MV-4-11 (cell line): ENCODE data around the gene OR2T4.

ENCODE experiments used
- DNase-seq: peaks from one replicate; lab custom pipeline; 2025; lab: John Stamatoyannopoulos, UW

Gene OR2T4, protein sequence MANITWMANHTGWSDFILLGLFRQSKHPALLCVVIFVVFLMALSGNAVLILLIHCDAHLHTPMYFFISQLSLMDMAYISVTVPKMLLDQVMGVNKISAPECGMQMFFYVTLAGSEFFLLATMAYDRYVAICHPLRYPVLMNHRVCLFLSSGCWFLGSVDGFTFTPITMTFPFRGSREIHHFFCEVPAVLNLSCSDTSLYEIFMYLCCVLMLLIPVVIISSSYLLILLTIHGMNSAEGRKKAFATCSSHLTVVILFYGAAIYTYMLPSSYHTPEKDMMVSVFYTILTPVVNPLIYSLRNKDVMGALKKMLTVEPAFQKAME

DNA sequence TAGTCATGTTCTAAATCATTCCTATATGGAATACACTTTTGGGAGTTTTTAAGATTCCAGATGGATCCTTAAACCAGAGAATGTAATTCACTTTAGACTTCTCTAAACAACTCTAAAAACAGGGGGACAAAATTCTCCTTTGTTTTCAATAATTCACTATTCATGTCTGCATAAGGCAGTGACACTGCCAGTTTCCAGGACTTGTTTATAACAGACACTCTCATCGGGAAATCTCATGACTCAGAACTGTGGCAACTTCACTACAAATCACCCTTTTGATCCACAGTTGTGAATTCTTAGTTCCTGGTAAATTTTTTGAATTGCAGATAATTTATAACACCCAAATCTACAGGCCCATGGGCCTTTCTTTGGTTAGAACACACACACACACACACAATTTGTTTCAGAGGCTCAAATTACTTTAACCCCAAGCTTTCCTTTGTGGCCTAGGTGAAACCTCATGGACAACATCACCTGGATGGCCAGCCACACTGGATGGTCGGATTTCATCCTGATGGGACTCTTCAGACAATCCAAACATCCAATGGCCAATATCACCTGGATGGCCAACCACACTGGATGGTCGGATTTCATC lies at the start of gene OR2T4:
Gene OR2T4 (plus strand): TSS at position 545 of the 595 bp plus-strand sequence. CDS start 0 bp downstream, at position 545.
- no peak for DNase-seq

DNA sequence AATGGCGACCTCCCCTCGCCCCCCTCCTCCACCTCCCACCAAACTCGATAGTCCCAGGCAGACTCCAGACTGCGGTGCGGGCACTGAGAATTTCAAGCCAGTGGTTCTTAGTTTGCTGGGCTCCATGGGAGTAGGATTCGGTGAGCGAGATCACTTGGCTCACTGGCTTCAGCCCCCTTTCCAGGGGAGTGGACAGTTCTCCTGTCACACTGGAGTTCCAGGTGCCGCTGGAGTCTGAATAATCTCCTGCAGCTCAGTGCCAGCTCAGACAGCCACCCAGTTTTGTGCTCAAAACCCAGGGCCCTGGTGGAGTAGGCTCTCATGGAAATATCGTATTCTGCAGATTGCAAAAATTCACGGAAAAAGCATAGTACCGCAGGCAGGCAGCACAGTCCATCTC lies 44.7 kb upstream of the OR2T4 start:
- DNase-seq, result no peak

DNA sequence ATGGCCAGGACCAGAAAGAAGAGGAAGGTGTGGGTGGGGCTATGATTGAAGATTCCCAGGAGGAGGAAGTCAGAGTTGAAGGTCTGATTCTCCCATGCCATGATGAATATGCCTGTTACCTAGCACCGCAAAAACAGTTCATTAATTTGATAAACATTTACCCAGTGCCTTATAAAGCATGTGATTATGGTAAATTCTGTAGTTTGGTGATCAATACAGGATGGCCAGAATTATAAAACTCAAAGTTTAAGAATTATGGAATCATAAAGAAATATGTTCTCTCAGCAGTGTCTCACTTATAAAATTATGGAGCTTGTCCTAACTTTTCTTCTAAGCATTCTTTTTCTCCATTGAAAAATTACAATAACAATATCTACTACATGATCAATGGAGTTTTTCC lies 37.0 kb upstream of the OR2T4 start, which contains the start of gene OR2M7:
Gene OR2M7 (minus strand): TSS at position 101 of the 400 bp plus-strand sequence. CDS start 0 bp downstream, at position 101.
- no peak for DNase-seq

DNA sequence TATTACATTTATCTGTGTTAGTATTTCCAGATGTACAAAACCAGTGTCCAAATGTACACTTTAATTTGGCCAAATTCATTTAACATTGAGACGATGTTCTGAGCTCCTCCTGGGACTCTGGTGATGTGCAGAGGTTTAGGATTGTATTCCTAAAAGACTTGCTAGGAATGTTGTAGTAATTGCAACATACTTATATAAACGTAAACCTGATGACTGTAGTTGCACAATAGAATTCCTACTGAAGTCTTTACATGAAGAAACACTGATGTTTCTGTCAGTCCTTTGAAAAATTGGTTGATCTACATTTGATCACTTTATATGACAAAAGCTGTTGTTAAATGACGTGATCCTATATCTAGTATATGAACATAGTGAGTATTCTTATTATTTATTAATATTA lies 18.0 kb upstream of the OR2T4 start:
- no peak for DNase-seq

DNA sequence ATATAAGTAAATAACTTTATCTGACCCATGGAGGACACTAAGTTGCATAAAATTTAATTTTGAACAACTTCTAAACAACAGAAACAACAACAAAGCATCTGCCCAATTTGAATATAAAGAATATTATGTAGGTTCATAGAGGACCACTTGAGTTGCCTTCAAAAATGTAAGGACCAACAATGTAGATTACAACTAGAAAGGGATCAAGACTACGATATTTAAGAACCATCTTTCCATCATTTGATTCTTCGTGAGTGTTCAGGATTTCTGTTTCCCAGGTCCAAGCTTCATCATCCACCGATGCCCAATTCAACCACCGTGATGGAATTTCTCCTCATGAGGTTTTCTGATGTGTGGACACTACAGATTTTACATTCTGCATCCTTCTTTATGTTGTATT lies 13.0 kb upstream of the OR2T4 start, which contains the start of gene OR14C36:
Gene OR14C36 (plus strand): TSS at position 301 of the 400 bp plus-strand sequence. CDS start 0 bp downstream, at position 301.
- DNase-seq, result no peak

DNA sequence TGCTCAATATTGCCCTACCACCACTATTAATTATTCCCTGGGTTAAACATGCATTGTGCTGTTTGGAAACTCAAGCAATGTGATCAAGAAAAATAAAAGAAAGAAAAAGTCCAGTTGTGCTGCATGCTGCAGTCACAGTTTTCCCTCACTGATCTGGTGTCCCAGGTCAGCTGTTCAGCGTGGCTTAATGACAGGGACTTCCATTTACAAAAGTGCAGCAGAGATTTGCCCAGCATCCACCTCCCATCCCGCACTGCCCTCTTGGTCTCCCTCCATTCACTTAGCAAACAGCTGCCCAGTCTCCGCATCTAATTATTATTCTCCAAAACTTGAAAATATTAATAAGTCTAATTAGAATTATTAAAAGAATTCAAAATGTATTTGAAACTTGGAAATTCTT lies 2.0 kb upstream of the OR2T4 start:
- no peak for DNase-seq

DNA sequence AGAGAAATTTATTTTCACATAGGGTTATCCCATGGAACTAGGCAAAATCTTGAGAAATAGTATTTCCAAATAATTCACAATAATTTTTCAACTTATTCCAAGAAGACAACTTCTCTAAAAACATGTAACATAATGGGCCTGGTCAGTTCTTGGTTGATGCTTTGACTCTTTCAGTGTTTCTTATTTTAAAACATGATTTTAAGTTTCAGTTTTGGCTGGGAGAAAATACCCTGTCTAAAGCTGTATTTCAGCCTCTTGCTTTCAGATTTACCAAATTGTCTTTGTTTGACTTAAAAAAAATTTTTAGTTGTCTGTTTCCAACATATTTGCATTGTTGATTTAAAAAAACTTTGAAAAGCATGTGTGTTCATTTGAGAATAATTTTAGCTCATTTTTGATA lies 5.1 kb downstream of the OR2T4 start:
- DNase-seq, result no peak

DNA sequence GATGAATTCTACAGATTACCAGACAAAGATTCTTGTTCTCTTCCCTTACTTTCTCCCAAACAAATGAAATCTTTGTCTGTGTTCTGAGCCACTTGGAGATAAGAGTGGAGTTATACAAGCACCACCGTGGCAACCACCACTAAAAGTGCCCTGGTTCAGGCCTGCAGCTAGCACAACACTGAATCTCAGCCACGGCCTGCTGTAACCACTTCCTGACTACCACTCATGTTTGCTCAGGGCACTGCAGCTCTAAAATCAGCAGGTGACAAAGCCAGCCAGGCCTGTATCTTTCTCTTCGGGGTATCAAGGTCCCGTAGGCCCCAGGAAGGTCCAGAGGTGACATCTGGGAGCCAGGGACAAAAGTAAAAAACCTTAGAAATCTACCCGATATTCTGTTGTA lies 10.9 kb downstream of the OR2T4 start:
- DNase-seq, result no peak

DNA sequence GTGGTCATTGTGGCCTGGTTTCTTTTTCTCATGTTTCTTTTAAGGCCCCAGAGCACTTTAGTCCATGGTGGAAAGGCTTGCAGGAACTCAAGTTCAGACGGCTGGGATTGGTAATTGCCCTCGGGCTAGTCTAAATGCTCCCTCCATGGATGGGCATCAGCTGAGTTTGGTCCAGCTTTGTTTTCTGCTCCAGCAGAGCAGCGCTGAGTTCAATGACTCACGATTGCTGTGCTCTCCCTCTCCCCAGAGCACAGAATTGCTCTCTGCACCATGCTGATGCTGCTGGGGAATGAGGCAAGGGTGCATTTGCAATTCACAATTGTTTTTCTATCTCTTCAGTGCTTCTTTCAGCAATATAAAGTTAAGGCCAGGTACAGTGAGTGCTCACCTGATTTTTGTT lies 12.3 kb downstream of the OR2T4 start:
- no peak for DNase-seq

DNA sequence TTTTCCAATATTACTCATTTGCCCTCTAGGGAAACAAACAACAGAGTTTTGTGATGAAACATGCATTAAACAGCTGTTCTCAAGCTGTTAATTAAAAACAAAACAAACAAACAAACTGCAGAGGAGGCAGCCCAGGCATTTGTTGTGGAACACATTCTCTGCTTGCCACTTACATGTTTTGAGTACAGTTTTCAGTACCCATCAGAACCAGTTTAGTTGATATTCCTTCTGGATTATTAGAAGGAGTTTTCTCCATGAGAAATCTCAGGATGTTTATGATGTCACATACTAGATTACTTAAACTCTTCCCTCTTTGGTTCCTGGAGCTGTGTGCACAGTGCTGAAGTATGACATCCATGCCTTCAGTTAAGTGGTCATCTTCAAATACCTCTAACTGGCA lies 14.0 kb downstream of the OR2T4 start, which contains the start of gene OR2T6:
Gene OR2T6 (plus strand): TSS at position 301 of the 400 bp plus-strand sequence. CDS start 11,863 bp downstream, outside the sequence.
- DNase-seq, result no peak

DNA sequence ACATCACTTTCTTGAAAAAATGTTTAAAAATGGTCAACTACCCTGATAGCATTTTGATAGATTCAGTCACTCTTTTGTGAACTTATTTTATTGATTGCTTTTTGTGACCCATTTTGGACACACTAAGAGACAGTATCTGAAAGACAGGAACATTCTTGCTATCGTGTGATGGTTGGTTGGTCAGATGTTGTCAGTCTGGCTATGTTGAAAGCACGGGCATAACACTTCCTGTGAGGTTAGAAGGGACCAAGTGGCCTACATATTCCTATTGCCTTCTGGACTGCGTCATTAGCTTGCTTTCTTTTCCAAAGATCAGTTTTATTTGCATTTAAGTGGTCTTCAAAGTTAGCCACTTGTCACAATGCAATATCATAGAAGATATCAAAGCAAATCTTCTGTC lies 15.5 kb downstream of the OR2T4 start:
- DNase-seq, result no peak

DNA sequence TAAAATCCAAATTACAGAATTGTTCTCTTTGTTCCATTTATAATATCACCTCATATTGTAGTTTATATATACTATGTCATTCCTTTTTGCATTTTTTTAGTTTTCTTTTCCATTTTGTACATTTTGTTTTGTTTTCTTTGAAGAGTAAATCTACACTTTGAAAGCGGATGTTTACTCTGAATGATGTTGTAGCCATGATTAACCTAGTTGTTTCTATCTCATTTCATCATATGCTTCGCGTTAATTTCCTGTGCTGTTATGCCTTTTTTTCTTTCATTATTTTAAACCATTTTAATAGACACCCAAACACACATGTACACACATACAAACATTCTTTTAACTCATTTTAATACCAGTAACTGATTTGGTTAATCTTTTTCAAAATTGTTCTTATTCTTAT lies 19.4 kb downstream of the OR2T4 start:
- no peak for DNase-seq

DNA sequence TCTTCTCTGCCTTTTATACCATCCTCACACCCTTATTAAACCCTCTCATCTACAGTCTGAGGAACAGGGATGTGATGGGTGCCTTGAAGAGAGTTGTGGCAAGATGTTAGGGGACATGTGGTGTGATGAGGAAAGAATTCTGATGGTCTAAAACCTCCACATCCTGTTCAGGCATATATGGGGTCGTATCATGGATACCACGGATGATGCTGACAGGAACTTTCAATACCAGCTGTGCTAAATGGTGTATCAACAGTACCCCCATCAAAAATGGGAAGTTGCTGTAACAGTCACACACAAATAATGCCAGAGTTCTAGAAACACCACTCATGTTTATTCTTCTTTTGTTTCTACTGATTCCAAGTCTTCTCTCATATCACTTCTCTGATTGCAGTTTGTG lies 27.0 kb downstream of the OR2T4 start:
- DNase-seq, result no peak

DNA sequence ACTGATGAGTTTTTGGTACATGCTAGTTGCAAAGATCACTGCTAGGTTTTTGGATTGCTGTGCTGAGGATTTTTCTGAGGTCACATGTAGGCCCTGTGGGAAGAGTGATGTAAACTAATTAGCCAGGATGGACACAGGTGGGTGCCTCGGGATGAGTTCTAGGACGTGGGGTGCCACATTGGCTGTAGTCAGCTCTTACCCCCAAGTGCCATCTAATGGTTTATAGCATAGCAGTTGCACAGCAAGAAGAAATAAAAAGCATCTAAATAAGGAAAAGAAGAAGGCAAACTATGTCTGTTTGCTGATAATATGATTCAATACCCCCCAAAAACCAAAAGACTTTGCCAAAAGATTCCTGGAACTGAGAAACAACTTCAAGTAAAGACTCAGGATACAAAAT lies 31.6 kb downstream of the OR2T4 start:
- DNase-seq, result no peak

DNA sequence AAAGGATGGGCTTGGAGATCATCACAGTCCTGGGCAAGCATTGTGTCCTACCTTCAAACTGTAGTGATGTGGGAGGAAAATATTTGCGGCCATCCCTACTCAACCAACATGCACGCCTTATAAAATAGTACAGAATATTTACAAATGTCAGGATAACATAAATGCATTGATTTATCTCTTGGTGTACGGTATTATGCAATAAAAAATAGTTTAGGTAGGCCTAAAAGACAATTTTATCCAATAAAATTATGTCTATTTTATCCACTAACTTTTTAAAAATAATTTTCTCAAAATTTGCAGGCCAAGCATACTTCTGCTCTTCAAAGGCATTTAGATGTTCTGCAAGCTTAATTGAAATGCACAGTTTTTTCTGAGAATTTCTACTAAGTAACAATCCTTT lies 41.3 kb downstream of the OR2T4 start, which contains the start of gene OR2T1:
Gene OR2T1 (plus strand): TSS at position 301 of the 400 bp plus-strand sequence. CDS start 3,100 bp downstream, outside the sequence.
- no peak for DNase-seq

DNA sequence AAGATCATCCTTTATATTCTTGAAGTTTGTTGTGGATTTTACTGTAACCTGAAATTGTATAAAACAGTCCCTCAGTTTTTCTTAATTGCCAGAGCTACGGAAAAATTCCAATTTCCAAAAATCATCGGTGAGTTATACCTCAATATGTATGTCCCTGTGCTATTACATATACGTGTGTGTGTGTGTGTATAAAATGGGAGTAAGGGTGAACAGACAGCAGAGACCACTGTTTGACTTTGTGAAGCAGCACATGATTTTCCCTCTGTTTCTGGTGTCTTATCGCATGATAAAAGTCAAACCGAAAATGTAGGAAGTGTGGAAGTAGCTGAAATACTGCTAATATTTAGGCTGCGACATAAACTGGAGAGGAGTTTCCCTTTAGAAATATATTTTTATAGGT lies 42.6 kb downstream of the OR2T4 start:
- no peak for DNase-seq

DNA sequence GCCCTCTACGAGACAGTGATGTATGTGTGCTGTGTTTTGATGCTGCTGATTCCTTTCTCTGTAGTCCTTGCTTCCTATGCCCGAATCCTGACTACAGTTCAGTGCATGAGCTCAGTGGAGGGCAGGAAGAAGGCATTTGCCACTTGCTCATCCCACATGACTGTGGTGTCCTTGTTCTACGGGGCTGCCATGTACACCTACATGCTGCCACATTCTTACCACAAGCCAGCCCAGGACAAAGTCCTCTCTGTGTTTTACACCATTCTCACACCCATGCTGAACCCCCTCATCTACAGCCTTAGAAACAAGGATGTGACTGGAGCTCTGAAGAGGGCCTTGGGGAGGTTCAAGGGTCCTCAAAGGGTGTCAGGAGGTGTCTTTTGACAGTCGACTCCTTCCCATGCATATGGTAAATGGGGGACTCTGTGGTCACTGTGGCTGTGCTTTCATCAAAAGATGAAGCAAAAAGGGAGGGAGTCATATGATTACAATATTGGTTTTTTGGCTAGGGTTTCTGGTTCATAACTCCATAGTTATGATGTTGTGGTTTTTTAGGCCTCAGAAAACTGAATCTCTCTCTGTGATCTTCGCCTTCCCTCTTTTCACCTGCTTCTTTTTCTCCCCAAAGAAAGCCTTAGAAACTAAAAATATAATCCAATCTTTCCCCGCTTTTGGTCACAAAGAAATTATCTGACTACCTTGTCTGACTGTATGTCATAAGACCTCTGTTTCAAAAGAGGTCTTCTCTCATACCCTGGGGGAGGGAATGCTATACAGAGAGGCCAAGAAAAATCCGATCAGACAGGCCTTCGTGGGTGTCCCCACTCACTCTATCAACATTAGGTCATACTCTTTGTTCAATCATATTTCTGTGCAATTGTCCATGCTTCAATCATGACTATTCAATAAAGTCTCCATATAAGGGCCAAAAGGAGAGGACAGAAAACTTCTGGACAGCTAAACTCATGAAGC lies 45.5 kb downstream of the OR2T4 start:
- no peak for DNase-seq
